Measurements from ENCODE around the gene NCAM1. TPM values are rescaled to one million over a fixed set of nuclear protein-coding genes. Genes with fewer than 3 reads are reported as not detected.
"Not testable (repeated sequence)": the region's sequence is repeated elsewhere in the genome, so short reads cannot be mapped to it uniquely, and the experiment has no call there.

The NCAM1 gene
- 0.60 TPM for total RNA-seq

- ATAC-seq, result no peak
Observed at GRCh38 chr11:112961146-112961668, at the start of gene NCAM1. TSS of gene NCAM1 (plus strand) at chr11:112961420.

GRCh38 chr11:112922606-112923005, 38.6 kb upstream of the NCAM1 start:
- no peak for ATAC-seq

GRCh38 chr11:112924836-112925235, 36.4 kb upstream of the NCAM1 start:
- ATAC-seq, result not testable (repeated sequence)

- ATAC-seq, result peak; percentile 31
Observed at GRCh38 chr11:112925516-112926310, 35.5 kb upstream of the NCAM1 start.

GRCh38 chr11:112928136-112928535, 33.1 kb upstream of the NCAM1 start:
- ATAC-seq, result no peak

- no peak for ATAC-seq
Observed at GRCh38 chr11:112929432-112929831, 31.8 kb upstream of the NCAM1 start.

GRCh38 chr11:112931703-112932102, 29.5 kb upstream of the NCAM1 start:
- no peak for ATAC-seq

GRCh38 chr11:112932593-112932992, 28.6 kb upstream of the NCAM1 start:
- no peak for ATAC-seq

- no peak for ATAC-seq
Observed at GRCh38 chr11:112933970-112934369, 27.2 kb upstream of the NCAM1 start.

- no peak for ATAC-seq
Observed at GRCh38 chr11:112941104-112941503, 20.1 kb upstream of the NCAM1 start.

GRCh38 chr11:112942966-112943643, 18.1 kb upstream of the NCAM1 start:
- no peak for ATAC-seq

GRCh38 chr11:112946866-112947265, 14.4 kb upstream of the NCAM1 start:
- ATAC-seq, result no peak

GRCh38 chr11:112949781-112950575, 11.2 kb upstream of the NCAM1 start:
- ATAC-seq, result no peak

- ATAC-seq, result peak; percentile 31
Observed at GRCh38 chr11:112958670-112959069, 2.5 kb upstream of the NCAM1 start.

GRCh38 chr11:112961751-112962578, 745 bp downstream of the NCAM1 start:
- peak; percentile 17 for ATAC-seq

- no peak for ATAC-seq
Observed at GRCh38 chr11:112962579-112963367, 1.6 kb downstream of the NCAM1 start.

- ATAC-seq, result no peak
Observed at GRCh38 chr11:112963368-112963955, 2.2 kb downstream of the NCAM1 start.

- no peak for ATAC-seq
Observed at GRCh38 chr11:112965656-112966055, 4.4 kb downstream of the NCAM1 start.

GRCh38 chr11:112966561-112966960, 5.3 kb downstream of the NCAM1 start:
- ATAC-seq, result no peak

GRCh38 chr11:112967082-112967481, 5.9 kb downstream of the NCAM1 start:
- no peak for ATAC-seq
